ENCODE data around the gene DDAH2. TPM values are rescaled to one million over a fixed set of nuclear protein-coding genes. Genes with fewer than 3 reads are reported as not detected.
A peak's percentile ranks its signal among the peaks of the same experiment; 100 is the strongest.

The DDAH2 gene
- total RNA-seq, 1 donor from 2014 or later, result 150 TPM

GRCh38 chr6:31729515-31729978 is 448 bp upstream of the DDAH2 start:
- Histone ChIP-seq H3K27ac (peak overlapping the region; percentile 95 to 99), H3K4me3 (peak overlapping the region; percentile 69 to 96), H3K9me3 (no peaks in the 10 kb centered on the region), H3K36me3 (peaks cover 52 to 58% of the 10 kb centered on the region in 2 donors), H3K4me1 (peaks cover 22 to 31% of the 10 kb centered on the region in 2 donors), H3K27me3 (no peaks in the 10 kb centered on the region)
- peak in 1 of 3 experiments; percentile 68 for TF ChIP-seq CTCF (IDR thresholded peaks at IDR 0.05)
- intact Hi-C loops (cut with DNase I), result loop anchor here (1.0 to 2.0 kb wide), 6 partner anchors 10 to 216 kb away; partner anchors contain the start of genes ABHD16A, CSNK2B, LY6G5C and VARS1
- DNase-seq (ENCODE audit: low spot score in 2 of 2), result peak; percentile 83 to 96

GRCh38 chr6:31727717-31728671 is 1.1 kb downstream of the DDAH2 start:
- TF ChIP-seq CTCF (IDR thresholded peaks at IDR 0.05), result no peak
- H3K27ac ChIP-seq, result peak overlapping the region; percentile 95 to 99
- H3K27me3 ChIP-seq, result no peaks in the 10 kb centered on the region
- peaks cover 12 to 19% of the 10 kb centered on the region in 2 donors for H3K4me1 ChIP-seq
- H3K9me3 ChIP-seq, result no peaks in the 10 kb centered on the region
- DNase-seq (ENCODE audit: low spot score in 2 of 2), result no peak
- H3K36me3 ChIP-seq, result peaks cover 46% of the 10 kb centered on the region in 2 donors
- H3K4me3 ChIP-seq, result peak overlapping the region; percentile 69 to 96
- intact Hi-C loops (cut with DNase I), result loop anchor here (2.0 kb wide), 3 partner anchors 47 to 67 kb away; partner anchors contain the start of genes CSNK2B, LY6G5C and VARS1

- Histone ChIP-seq H3K4me1 (peaks cover 12 to 19% of the 10 kb centered on the region in 2 donors), H3K36me3 (peaks cover 38% of the 10 kb centered on the region in 2 donors), H3K9me3 (no peaks in the 10 kb centered on the region), H3K27me3 (no peaks in the 10 kb centered on the region), H3K4me3 (peak overlapping the region in 1 of 2 donors; percentile 96), H3K27ac (peak overlapping the region; percentile 66 to 95)
- intact Hi-C loops (cut with DNase I), result no loop called here
- DNase-seq (ENCODE audit: low spot score in 2 of 2), result no peak
- TF ChIP-seq CTCF (IDR thresholded peaks at IDR 0.05), result no peak
Observed at GRCh38 chr6:31727034-31727716, 1.9 kb downstream of the DDAH2 start.

GRCh38 chr6:31725502-31726350 is 3.4 kb downstream of the DDAH2 start:
- H3K4me3 ChIP-seq, result no peak overlapping the region
- peaks cover 10 to 18% of the 10 kb centered on the region in 2 donors for H3K4me1 ChIP-seq
- no peak for TF ChIP-seq CTCF (IDR thresholded peaks at IDR 0.05)
- peaks cover 23 to 28% of the 10 kb centered on the region in 2 donors for H3K36me3 ChIP-seq
- intact Hi-C loops (cut with DNase I), result no loop called here
- DNase-seq (ENCODE audit: low spot score in 2 of 2), result no peak
- H3K9me3 ChIP-seq, result no peaks in the 10 kb centered on the region
- no peaks in the 10 kb centered on the region for H3K27me3 ChIP-seq
- no peak overlapping the region for H3K27ac ChIP-seq
